Activated T-helper 17 cell treated with anti-CD3 and anti-CD28 coated beads, Interleukin-2, amount 50 U/mL, for 72 hours (primary cell): ENCODE results near the gene ZSCAN4. TPM values are rescaled to one million over a fixed set of nuclear protein-coding genes. Genes with fewer than 3 reads are reported as not detected.

ENCODE experiments used
- ATAC-seq: fragments of 150-1000 bp; cut with Tn5 transposase; replicated peaks from 2 replicates; pipeline ENCODE4 v1.10.0; 2021; ENCODE audit warnings: mild to moderate bottlenecking, moderate library complexity
- H3K27ac Mint-ChIP-seq: one replicate; pipeline ENCODE4 v1.8.0; 2022; ENCODE audit warnings: mixed read lengths
- H3K27me3 Mint-ChIP-seq: one replicate; pipeline ENCODE4 v1.8.0; 2022; ENCODE audit warnings: mixed read lengths
- H3K36me3 Mint-ChIP-seq: one replicate; pipeline ENCODE4 v1.8.0; 2022; ENCODE audit warnings: low read depth, mild to moderate bottlenecking, mixed read lengths
- H3K4me1 Mint-ChIP-seq: one replicate; pipeline ENCODE4 v1.8.0; 2022; ENCODE audit warnings: mixed read lengths
- H3K4me3 Mint-ChIP-seq: one replicate; pipeline ENCODE4 v1.8.0; 2022; ENCODE audit warnings: mild to moderate bottlenecking, mixed read lengths
- H3K9me3 Mint-ChIP-seq: one replicate; pipeline ENCODE4 v1.8.0; 2022; ENCODE audit warnings: mixed read lengths
- total RNA-seq, 2 donors: library from RNA; stranded (reverse); gene quantifications; one replicate each; pipeline ENCODE4 v1.2.3, GENCODE V29; 2022

Gene ZSCAN4, protein sequence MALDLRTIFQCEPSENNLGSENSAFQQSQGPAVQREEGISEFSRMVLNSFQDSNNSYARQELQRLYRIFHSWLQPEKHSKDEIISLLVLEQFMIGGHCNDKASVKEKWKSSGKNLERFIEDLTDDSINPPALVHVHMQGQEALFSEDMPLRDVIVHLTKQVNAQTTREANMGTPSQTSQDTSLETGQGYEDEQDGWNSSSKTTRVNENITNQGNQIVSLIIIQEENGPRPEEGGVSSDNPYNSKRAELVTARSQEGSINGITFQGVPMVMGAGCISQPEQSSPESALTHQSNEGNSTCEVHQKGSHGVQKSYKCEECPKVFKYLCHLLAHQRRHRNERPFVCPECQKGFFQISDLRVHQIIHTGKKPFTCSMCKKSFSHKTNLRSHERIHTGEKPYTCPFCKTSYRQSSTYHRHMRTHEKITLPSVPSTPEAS
- total RNA-seq = not detected

DNA sequence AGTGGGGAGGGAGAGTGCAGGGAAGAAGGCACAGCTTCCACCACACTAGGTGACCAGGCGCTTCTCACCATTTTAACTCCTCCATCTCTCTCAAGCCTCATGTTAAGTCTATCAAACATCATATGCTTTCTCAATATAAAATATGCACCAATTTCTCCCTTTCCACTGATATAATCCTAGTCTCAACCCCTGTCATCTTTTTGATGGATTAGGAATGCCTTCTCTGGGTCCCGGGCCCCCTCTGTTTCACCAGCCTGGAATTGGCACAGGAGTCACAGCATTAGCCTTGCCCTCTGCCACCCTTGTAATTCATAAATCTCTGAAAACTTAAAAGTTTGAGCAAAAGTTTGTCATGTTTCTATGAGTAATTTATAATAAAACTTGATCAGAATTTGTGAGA lies at the start of gene ZSCAN4:
TSS of gene ZSCAN4 (plus strand) at position 301 of the 400 bp plus-strand sequence. CDS start 7,211 bp downstream, outside the sequence.
- no peaks in the 10 kb centered on the region for H3K9me3 Mint-ChIP-seq
- H3K4me1 Mint-ChIP-seq = no peaks in the 10 kb centered on the region
- no peak for ATAC-seq
- no peak within 1 kb of the TSS for H3K27ac Mint-ChIP-seq
- H3K36me3 Mint-ChIP-seq = no peaks in the 10 kb centered on the region
- H3K4me3 Mint-ChIP-seq = no peak within 1 kb of the TSS
- H3K27me3 Mint-ChIP-seq = peaks cover 14% of the 10 kb centered on the region

DNA sequence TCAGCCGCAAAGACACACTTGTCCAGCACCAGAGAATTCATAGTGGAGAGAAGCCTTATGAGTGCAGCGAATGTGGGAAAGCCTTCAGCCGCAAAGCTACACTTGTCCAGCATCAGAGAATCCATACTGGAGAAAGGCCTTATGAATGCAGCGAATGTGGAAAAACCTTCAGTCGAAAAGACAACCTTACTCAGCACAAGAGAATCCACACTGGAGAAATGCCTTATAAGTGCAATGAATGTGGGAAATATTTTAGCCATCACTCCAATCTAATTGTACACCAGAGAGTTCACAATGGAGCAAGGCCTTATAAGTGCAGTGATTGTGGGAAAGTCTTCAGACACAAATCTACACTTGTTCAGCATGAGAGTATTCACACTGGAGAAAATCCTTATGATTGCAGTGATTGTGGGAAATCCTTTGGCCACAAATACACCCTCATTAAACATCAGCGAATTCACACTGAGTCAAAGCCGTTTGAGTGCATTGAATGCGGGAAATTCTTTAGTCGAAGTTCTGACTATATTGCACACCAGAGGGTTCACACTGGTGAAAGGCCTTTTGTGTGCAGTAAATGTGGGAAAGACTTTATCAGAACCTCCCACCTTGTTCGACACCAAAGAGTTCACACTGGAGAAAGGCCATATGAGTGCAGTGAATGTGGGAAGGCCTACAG lies 47.9 kb upstream of the ZSCAN4 start:
- no peak for ATAC-seq
- Mint-ChIP-seq H3K27ac (no peak overlapping the region), H3K36me3 (peaks cover 85% of the 10 kb centered on the region), H3K9me3 (peaks cover 44% of the 10 kb centered on the region), H3K4me1 (peaks cover 7% of the 10 kb centered on the region), H3K27me3 (no peaks in the 10 kb centered on the region), H3K4me3 (no peak overlapping the region)

DNA sequence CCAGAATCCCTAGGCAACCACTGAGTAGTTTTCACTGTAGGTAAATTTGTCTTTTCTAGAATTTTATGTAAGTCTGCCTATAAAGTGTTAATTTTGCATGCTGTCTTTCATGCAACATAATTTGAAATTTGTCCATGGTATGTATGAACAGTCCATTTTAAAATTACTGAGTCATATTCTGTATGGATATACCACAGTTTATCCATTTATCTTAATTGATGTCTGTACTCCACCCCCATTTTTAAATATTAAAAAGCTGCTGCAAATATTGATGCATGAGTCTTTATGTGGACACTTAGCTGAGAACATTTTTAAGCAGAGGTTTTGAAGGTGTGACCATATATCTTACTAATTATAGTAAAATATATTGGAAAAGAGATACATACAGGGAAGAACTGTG lies 45.6 kb upstream of the ZSCAN4 start:
- Mint-ChIP-seq H3K27me3 (no peaks in the 10 kb centered on the region), H3K36me3 (peaks cover 63% of the 10 kb centered on the region), H3K9me3 (peaks cover 31% of the 10 kb centered on the region), H3K4me1 (no peaks in the 10 kb centered on the region), H3K27ac (no peak overlapping the region), H3K4me3 (no peak overlapping the region)
- no peak for ATAC-seq

DNA sequence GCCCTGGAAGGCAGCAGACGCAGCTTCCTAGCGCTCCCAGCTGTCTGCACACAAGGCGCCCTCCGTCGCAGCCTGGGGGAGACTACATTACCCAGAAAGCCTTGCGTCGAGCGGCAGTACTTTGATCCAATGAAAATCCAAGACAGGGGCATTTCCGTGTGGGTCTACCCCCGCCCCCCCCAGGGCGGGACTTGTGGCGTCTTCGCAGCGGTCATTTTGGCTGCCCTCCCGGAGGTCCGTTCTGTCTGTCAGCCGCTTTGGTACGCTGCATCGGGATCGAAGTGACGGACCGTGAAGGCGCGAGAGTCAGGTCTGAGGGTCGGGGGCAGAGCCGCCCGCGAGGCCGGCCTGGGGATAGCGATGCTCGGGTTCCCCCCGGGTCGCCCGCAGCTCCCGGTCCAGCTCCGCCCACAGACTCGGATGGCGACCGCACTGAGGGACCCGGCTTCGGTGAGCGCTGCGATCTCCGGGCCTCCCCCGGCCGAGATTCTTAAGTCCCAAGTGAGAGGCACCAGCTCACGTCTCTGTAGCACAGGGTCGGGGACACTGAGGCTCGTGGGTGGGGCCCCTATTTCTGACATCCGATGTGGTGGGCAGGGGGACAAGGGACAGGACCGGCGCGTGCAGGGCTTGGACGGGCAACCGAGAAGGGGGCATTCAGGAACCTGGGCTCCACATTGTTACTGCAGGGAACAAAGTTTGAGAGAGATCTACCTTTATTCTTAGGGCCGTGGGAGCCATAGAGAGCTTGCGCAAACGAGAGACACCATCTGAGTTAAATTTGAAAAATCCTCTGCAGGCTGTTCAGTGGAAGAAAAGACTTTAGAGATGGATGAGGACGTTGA lies 35.5 kb upstream of the ZSCAN4 start, which contains the start of gene ZNF211:
TSS of gene ZNF211 (plus strand) at position 182 of the 845 bp plus-strand sequence. CDS start at position 361, 179 bp downstream.
- Mint-ChIP-seq H3K27ac (peak within 1 kb of the TSS; percentile 69), H3K4me1 (no peaks in the 10 kb centered on the region), H3K4me3 (peak within 1 kb of the TSS; percentile 85), H3K36me3 (peaks cover 36% of the 10 kb centered on the region), H3K27me3 (no peaks in the 10 kb centered on the region), H3K9me3 (peaks cover 14% of the 10 kb centered on the region)
- ATAC-seq = peak; percentile 100

DNA sequence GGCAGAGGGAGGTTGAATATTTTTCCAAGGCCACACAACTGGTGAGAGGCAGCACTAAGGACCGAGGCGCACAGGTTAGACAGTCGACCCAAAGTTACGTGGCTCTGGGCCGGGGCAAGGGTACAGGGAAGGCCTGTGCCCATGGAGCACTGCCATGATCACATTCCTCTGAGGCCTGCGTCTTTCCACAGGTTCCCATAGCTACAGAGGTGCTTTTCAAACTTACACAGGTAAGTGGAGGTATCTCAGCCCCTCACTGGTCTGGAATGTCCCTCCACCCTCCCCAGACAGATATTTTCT lies 35.0 kb upstream of the ZSCAN4 start:
- Mint-ChIP-seq H3K4me1 (no peaks in the 10 kb centered on the region), H3K9me3 (peaks cover 20% of the 10 kb centered on the region), H3K27ac (peak overlapping the region; percentile 69), H3K36me3 (peaks cover 42% of the 10 kb centered on the region), H3K4me3 (peak overlapping the region; percentile 85), H3K27me3 (no peaks in the 10 kb centered on the region)
- no peak for ATAC-seq

DNA sequence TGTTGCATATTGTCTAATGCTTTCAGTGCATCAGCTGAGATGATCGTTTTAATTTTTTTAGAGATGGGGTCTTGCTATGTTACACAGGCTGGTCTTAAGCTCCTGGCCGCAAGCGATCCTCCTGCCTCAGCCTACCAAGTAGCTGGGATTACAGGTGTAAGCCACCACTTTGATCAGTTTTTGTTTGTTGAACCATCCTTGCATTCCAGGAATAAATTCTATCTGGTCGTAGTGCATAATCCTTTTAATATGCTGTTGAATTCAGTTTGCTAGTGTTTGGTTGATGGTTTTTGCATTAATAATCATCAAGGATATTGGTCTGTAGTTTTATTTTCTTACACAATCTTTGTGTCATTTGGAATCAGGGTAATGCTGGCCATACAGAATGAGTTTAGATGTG lies 31.4 kb upstream of the ZSCAN4 start:
- Mint-ChIP-seq H3K4me3 (no peak overlapping the region), H3K9me3 (peaks cover 36% of the 10 kb centered on the region), H3K27ac (no peak overlapping the region), H3K4me1 (no peaks in the 10 kb centered on the region), H3K27me3 (no peaks in the 10 kb centered on the region), H3K36me3 (peaks cover 78% of the 10 kb centered on the region)
- no peak for ATAC-seq

DNA sequence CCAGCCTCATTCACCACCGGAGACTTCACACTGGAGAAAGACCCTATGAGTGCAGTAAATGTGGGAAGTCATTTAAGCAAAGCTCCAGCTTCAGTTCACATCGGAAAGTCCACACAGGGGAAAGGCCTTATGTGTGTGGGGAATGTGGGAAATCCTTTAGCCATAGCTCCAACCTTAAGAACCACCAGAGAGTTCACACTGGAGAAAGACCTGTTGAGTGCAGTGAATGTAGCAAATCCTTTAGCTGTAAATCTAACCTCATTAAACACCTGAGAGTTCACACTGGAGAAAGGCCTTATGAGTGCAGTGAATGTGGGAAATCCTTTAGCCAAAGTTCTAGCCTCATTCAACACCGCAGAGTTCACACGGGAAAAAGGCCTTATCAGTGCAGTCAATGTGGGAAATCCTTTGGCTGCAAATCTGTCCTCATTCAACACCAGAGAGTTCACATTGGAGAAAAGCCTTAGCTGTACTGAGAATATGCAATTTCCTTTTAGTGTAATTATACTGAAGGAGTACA lies 27.0 kb upstream of the ZSCAN4 start:
- peaks cover 39% of the 10 kb centered on the region for H3K9me3 Mint-ChIP-seq
- no peak for ATAC-seq
- H3K27me3 Mint-ChIP-seq = no peaks in the 10 kb centered on the region
- H3K4me1 Mint-ChIP-seq = no peaks in the 10 kb centered on the region
- peaks cover 66% of the 10 kb centered on the region for H3K36me3 Mint-ChIP-seq
- H3K27ac Mint-ChIP-seq = no peak overlapping the region
- no peak overlapping the region for H3K4me3 Mint-ChIP-seq

DNA sequence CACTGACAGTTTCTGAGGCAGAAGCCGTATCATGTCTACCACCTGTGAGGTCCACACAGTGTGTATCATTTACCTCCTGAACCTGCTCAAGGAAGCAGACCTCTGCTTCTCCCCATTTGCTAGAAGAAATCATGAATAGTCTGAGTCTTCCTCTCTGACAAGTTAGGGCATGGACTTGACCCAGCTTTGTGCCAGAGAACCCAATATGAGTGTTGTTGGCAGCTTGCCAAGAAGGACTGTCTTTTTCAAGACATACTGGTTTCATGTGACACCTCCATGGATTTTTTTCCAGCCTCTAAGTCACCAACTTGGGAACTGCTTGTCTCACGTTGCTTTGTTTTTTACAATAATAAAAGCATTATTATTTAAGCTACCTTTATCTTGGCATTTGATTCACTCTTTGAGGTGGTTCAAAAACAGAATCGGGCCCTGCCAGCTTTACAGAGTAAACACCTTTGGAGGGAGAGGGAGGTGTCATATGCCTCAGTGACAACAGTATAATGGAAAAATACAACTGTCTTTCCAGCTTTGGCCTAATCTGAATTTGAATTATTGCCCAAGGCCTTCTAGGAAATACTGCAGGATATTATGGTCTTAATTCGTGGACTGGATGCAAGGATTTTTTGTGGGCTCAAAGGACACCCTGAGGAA lies 26.2 kb upstream of the ZSCAN4 start:
- Mint-ChIP-seq H3K4me3 (no peak overlapping the region), H3K9me3 (peaks cover 34% of the 10 kb centered on the region), H3K4me1 (no peaks in the 10 kb centered on the region), H3K27ac (no peak overlapping the region), H3K27me3 (no peaks in the 10 kb centered on the region), H3K36me3 (peaks cover 59% of the 10 kb centered on the region)
- no peak for ATAC-seq

DNA sequence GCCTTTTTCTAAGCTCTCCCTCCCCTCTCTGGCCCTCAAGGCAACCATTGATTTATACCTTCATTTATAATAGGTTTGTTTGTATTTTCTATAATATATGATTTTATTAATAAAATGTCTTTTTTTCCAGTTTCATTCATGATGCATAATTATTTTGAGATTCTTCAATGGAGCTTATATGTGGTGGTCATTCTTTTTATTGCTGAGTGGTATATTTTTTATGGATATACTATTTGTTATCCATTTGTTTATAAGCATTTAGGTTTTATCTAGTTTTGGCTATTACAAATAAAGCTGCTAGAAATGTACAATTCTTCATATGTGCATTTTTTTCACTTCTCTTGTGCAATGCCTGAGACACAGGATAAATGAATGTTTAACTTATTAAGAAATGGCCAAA lies 25.0 kb upstream of the ZSCAN4 start:
- H3K4me3 Mint-ChIP-seq = no peak overlapping the region
- peaks cover 32% of the 10 kb centered on the region for H3K9me3 Mint-ChIP-seq
- H3K27ac Mint-ChIP-seq = no peak overlapping the region
- ATAC-seq = no peak
- H3K36me3 Mint-ChIP-seq = peaks cover 47% of the 10 kb centered on the region
- H3K27me3 Mint-ChIP-seq = no peaks in the 10 kb centered on the region
- H3K4me1 Mint-ChIP-seq = no peaks in the 10 kb centered on the region

DNA sequence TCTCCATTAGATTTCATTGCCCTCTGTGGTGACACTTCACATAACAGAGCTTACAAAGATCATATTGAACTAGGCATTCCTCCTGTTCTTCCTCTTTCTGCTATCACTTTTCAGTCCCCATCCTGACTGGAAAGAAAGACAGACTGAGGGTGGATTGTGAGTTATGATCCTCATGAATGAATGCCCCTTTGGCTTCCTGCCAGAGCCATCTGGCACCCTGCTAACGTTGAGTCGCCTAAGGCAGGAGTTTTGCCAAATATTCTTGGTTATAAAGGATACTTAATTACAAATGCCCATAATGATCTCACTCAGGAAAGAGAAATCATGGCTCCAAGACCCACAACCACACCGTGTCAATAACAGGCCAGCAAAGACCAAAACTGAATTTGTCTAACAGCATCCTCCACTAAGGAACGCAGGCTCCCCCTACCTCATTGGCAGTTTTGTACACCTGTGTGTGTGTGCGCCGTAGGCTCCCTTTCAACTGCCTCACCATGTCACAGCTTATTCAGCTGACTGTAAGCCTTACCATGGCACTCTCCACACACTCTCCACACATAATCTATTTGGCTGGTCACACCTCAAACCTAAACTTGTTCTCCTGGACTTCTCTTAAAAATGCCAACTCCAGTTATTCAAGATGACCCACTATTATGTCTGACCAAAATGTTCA lies 20.3 kb upstream of the ZSCAN4 start:
- peaks cover 26% of the 10 kb centered on the region for H3K9me3 Mint-ChIP-seq
- no peak overlapping the region for H3K27ac Mint-ChIP-seq
- H3K4me3 Mint-ChIP-seq = no peak overlapping the region
- no peaks in the 10 kb centered on the region for H3K27me3 Mint-ChIP-seq
- H3K36me3 Mint-ChIP-seq = no peaks in the 10 kb centered on the region
- no peak for ATAC-seq
- H3K4me1 Mint-ChIP-seq = peaks cover 8% of the 10 kb centered on the region

DNA sequence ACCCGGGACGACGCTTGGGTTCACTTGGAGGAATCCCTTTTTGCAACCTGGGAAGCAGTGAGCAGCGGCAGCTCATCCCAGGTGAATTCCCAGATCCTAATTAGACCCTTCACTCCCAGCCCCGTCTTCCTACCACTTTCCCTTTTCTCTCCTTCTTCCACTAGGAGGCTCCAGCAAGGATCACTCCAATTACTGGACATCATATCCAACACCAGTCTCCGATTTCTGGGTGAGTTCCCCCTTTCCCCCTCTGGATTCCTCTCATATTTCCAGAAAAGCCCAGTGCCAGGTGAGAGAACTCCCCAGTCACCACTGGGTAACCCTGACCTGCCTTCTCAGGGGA lies 17.1 kb upstream of the ZSCAN4 start:
- no peaks in the 10 kb centered on the region for H3K36me3 Mint-ChIP-seq
- peaks cover 8% of the 10 kb centered on the region for H3K4me1 Mint-ChIP-seq
- peaks cover 39% of the 10 kb centered on the region for H3K9me3 Mint-ChIP-seq
- no peak overlapping the region for H3K27ac Mint-ChIP-seq
- H3K27me3 Mint-ChIP-seq = peaks cover 21% of the 10 kb centered on the region
- ATAC-seq = no peak
- peak overlapping the region; percentile 38 for H3K4me3 Mint-ChIP-seq

DNA sequence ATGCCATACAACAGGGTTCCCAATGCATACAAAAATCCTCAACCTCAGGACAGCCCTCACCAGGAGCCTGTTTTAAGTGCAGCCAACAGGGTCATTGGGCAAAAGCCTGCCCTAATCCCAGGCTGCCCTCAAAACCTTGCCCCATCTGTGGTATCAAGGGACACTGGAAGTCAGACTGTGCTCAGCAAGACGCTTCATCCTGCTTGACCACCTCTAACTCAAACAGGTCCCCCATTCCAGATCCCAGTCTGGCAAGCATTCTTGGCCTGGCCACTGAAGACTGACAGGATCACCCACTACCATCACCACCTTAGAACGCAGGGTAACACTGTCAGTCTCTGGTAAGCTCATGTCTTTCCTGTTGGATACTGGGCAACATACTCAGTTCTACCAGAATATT lies 15.0 kb upstream of the ZSCAN4 start:
- H3K36me3 Mint-ChIP-seq = no peaks in the 10 kb centered on the region
- H3K27ac Mint-ChIP-seq = no peak overlapping the region
- H3K9me3 Mint-ChIP-seq = peaks cover 35% of the 10 kb centered on the region
- no peak overlapping the region for H3K4me3 Mint-ChIP-seq
- peaks cover 21% of the 10 kb centered on the region for H3K27me3 Mint-ChIP-seq
- ATAC-seq = no peak
- H3K4me1 Mint-ChIP-seq = peaks cover 8% of the 10 kb centered on the region

DNA sequence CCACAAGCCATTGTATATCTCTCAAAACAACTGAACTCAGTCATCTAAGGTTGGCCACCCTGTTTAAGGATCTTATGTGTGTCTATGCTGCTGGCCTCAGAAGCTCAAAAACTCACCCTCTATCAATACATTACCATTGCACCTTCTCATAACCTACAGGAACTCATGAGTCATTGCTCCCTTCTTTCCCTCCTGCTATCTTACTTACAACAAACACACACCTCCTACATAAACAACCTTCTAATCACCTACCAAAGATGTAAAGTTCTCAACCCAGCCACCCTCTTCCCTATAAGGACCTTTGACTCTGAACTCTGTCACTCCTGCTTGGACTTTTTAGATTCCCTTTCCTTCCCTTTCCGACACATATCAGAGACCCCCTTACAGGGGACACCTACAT lies 13.3 kb upstream of the ZSCAN4 start:
- Mint-ChIP-seq H3K36me3 (no peaks in the 10 kb centered on the region), H3K4me1 (peaks cover 8% of the 10 kb centered on the region), H3K9me3 (peaks cover 35% of the 10 kb centered on the region), H3K27me3 (peaks cover 26% of the 10 kb centered on the region), H3K27ac (no peak overlapping the region), H3K4me3 (no peak overlapping the region)
- ATAC-seq = no peak

DNA sequence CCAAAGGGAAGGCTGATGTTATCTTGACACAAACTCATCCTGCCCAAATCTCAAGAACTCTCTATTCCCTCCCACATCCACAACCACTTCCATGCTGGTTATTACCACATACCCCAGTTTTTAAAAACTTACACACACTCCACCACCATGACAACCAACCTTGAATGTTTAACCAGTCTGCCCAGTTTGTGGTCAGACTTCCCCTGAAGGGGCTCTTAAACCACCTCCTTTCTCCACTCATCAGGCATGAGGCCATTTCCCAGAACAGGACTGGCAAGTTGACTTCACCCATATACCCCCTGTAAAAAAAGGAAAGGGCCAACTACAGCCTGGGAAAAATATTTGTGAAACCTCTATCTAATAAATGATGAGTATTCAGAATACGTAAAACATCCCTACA lies 12.4 kb upstream of the ZSCAN4 start:
- no peak overlapping the region for H3K27ac Mint-ChIP-seq
- peaks cover 7% of the 10 kb centered on the region for H3K4me1 Mint-ChIP-seq
- no peak for ATAC-seq
- H3K36me3 Mint-ChIP-seq = no peaks in the 10 kb centered on the region
- no peak overlapping the region for H3K4me3 Mint-ChIP-seq
- H3K9me3 Mint-ChIP-seq = peaks cover 35% of the 10 kb centered on the region
- H3K27me3 Mint-ChIP-seq = peaks cover 33% of the 10 kb centered on the region
